ENCODE results near the gene CRACR2B. TPM values are rescaled to one million over a fixed set of nuclear protein-coding genes. Genes with fewer than 3 reads are reported as not detected.

The CRACR2B gene
- total RNA-seq, 1 experiment from 2014 or later: 11.8 TPM

- TF ChIP-seq ZBTB33 (IDR thresholded peaks at IDR 0.05; ENCODE audit: extremely low read depth, insufficient replicate concordance, low read length): no peak
- no peak for TF ChIP-seq JUND (IDR thresholded peaks at IDR 0.05)
Observed at GRCh38 chr11:832529-833113, 4.9 kb downstream of the CRACR2B start, which contains the start of gene CD151 (continued).

DNA sequence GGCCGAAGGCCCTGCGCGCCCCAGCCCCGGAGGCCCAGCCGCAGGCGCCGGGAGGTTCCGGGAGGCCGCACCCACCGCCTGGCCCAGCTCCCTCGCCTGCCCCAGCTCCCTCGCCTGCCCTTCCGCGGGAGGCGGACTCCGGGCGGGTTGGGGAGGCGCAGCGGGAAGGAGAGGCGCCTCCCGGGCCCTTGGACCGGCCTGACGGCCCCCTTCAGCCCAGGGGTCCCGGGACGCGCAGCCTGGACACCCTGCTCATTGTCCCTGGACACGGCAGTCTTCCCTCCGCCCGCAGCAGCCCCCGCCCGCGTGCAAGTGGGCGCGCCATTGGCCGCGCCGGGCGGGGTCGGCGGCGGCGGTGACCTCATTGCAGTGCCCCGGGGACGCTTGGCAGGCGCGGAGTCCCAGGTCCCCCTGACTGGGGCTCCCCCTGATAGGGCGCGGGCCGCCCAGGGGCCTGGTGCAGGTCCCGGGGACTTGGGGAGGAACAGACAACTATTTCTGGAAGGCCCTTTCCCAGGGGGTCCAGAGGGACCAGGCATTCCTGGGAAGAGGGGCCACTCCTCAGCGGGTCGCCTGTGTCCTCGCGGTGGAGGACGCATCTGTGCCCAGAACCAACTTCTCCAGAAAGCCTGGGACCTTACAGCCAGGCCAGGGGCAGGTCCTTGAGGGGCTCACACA, 5.5 kb downstream of the CRACR2B start:
- no peaks in the 10 kb centered on the region for H3K9me3 ChIP-seq (ENCODE audit: control insufficient read depth in 1 of 2, insufficient read depth in 1 of 2, low read depth in 1 of 2, low read length in 2 of 2)
- H3K9me2 ChIP-seq (ENCODE audit: insufficient read depth): no peaks in the 10 kb centered on the region
- no peaks in the 10 kb centered on the region for H3K27me3 ChIP-seq (ENCODE audit: insufficient read depth, low read length)
- no TSS peak for BruUV-seq (replicated peaks)
- ChIA-PET CTCF (no interaction called here), RAD21 (ENCODE audit: low non-redundant PET in 1 of 2, low total read pairs in 2 of 2, uncharacterized antibody in 2 of 2, unreplicated experiment in 2 of 2) (no interaction called here), POLR2A (interaction anchor here (1.0 to 2.2 kb wide), 4 partner anchors 10 to 13 kb away, joined by 3 to 26 read pairs (median 10); partner anchors contain the start of gene PNPLA2)
- no peak overlapping the region for H2AFZ ChIP-seq (ENCODE audit: low read depth, low read length, poor library complexity, severe bottlenecking)
- H3K36me3 ChIP-seq (ENCODE audit: control insufficient read depth in 1 of 2, insufficient read depth in 2 of 2, low read length in 2 of 2): peaks cover 3 to 21% of the 10 kb centered on the region in 2 experiments; a peak in 2 of 4 replicates
- H3K79me2 ChIP-seq (ENCODE audit: insufficient read depth, low read length): peaks cover 54% of the 10 kb centered on the region
- H4K20me1 ChIP-seq (ENCODE audit: insufficient read depth): peaks cover 6% of the 10 kb centered on the region; the same call in 1 of the 2 replicates
- peak; percentile 2; the same call in 1 of the 2 replicates for ATAC-seq
- peaks cover 23 to 59% of the 10 kb centered on the region in 2 experiments for H3K4me1 ChIP-seq (ENCODE audit: control insufficient read depth in 1 of 2, insufficient read depth in 2 of 2, low read length in 2 of 2)
- peak overlapping the region; percentile 82 to 90 for H3K4me3 ChIP-seq (replicated peaks in 1 of 2; ENCODE audit: low read depth in 1 of 2, low read length in 2 of 2)
- H3K27ac ChIP-seq (ENCODE audit: low read depth, low read length): peak overlapping the region; percentile 96
- H3K9ac ChIP-seq (ENCODE audit: low read length): peak overlapping the region; percentile 93
- H3K4me2 ChIP-seq (ENCODE audit: low read length): peak overlapping the region; percentile 96
- intact Hi-C loops (cut with micrococcal nuclease): no loop called here
- DNase-seq (ENCODE audit: low read depth, low spot score): no peak
- no peak for TF ChIP-seq JUND (IDR thresholded peaks at IDR 0.05)
- TF ChIP-seq ZFX (IDR thresholded peaks at IDR 0.05): no peak
- TF ChIP-seq, protein P1, sequence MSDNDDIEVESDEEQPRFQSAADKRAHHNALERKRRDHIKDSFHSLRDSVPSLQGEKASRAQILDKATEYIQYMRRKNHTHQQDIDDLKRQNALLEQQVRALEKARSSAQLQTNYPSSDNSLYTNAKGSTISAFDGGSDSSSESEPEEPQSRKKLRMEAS (IDR thresholded peaks at IDR 0.05): no peak
- TF ChIP-seq TCF7L2 (IDR thresholded peaks at IDR 0.05; ENCODE audit: borderline replicate concordance, extremely low read depth, insufficient read depth, insufficient read length): no peak
- TF ChIP-seq FOSL1 (IDR thresholded peaks at IDR 0.05; ENCODE audit: low read depth): no peak
- TF ChIP-seq ZNF274 (IDR thresholded peaks at IDR 0.05; ENCODE audit: low read depth, low read length): no peak
- TF ChIP-seq ATF3 (IDR thresholded peaks at IDR 0.05): no peak
- no peak for TF ChIP-seq REST (IDR thresholded peaks at IDR 0.05; ENCODE audit: low read depth)
- TF ChIP-seq SP1 (IDR thresholded peaks at IDR 0.05; ENCODE audit: low read depth): no peak
- TF ChIP-seq ZBTB33 (IDR thresholded peaks at IDR 0.05; ENCODE audit: extremely low read depth, insufficient replicate concordance, low read length): no peak
- no peak for TF ChIP-seq POLR2A (IDR thresholded peaks at IDR 0.05; ENCODE audit: borderline replicate concordance, extremely low read depth, insufficient read depth, insufficient read length)
- no peak for TF ChIP-seq EZH2phosphoT487 (IDR thresholded peaks at IDR 0.05; ENCODE audit: borderline replicate concordance)
- TF ChIP-seq CEBPB (IDR thresholded peaks at IDR 0.05; ENCODE audit: low read depth): no peak
- no peak for TF ChIP-seq SIN3A (IDR thresholded peaks at IDR 0.05; ENCODE audit: low read depth)
- TF ChIP-seq EZH2 (IDR thresholded peaks at IDR 0.05): no peak

Data from HCT116 (cell line).